Activated CD4-positive, alpha-beta T cell treated with anti-CD3 and anti-CD28 coated beads, Interleukin-2, amount 50 U/mL, for 16 hours (primary cell): ENCODE results near the gene MICA.

Experiments
- DNase-seq: peaks from one replicate; pipeline ENCODE4 v3.0.0-alpha.2; 2020

MICA gene

GRCh38 chr6:31462026-31462963 is 58.9 kb downstream of the MICA start:
- no peak for DNase-seq

- DNase-seq = peak; percentile 94
Measured at GRCh38 chr6:31462964-31463870, 59.8 kb downstream of the MICA start.

- DNase-seq = no peak
Measured at GRCh38 chr6:31464252-31465184, 61.1 kb downstream of the MICA start.
